HepG2 (cell line): Measurements from ENCODE around the gene ZSCAN1.

Experiments used
- HOXA7 ChIP-seq: sonication (generic); formaldehyde crosslinking; IDR thresholded peaks from 2 replicates; pipeline ENCODE4 v1.8.1; 2022; ENCODE audit warnings: mild to moderate bottlenecking, missing genetic modification reagents, moderate library complexity
- NCOR1 ChIP-seq: fragments of 200-600 bp; sonication (generic); IDR thresholded peaks from 2 replicates; pipeline ENCODE4 v1.7.0; 2017; ENCODE audit warnings: antibody characterized with exemption, low read length, borderline replicate concordance
- POLR2A ChIP-seq, 2 experiments: IDR thresholded peaks; 2 replicates each; pipeline ENCODE4 v1.6.1; 2011; ENCODE audit warnings: low read depth in 2 of 2, low read length in 2 of 2, mild to moderate bottlenecking in 1 of 2, moderate library complexity in 1 of 2; ENCODE audit not compliant: insufficient read depth in 1 of 2
- TAF15 ChIP-seq: fragments of 200-400 bp; formaldehyde crosslinking; IDR thresholded peaks from one replicate; pipeline ENCODE4 v1.6.1; 2018; ENCODE audit warnings: mild to moderate bottlenecking, low read depth, low read length; ENCODE audit not compliant: poor library complexity, severe bottlenecking
- ZNF138 ChIP-seq: sonication (generic); formaldehyde crosslinking; IDR thresholded peaks from 2 replicates; pipeline ENCODE4 v1.5.0; 2020; ENCODE audit warnings: mild to moderate bottlenecking, low read depth, missing genetic modification reagents

DNA sequence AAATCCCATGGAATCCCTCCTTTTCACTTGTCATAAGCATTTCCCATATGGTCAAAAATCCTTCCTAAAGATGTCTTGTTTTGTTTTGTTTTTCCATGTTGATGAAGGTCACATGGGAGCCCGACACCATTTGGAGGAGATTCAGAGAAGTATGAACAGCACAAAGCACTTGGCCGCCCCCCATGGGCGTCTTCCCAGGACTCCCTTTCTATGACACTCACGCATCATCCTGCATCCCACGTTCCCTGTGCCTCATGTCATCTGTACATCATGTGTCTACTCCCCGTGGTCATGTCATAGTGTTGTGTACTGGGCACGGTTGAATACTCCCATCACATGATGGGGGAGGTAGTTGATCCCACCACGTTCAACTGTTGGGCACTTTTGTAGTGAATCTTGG lies 2.0 kb downstream of the ZSCAN1 start:
- TF ChIP-seq NCOR1, result no peak
- TF ChIP-seq TAF15, result no peak
- no peak for TF ChIP-seq ZNF138 (CRISPR knock-in tag)
- TF ChIP-seq POLR2A (IDR thresholded peaks at IDR 0.05; ENCODE audit: insufficient read depth in 1 of 2, low read depth in 2 of 2, low read length in 2 of 2), result no peak
- no peak for TF ChIP-seq HOXA7 (CRISPR knock-in tag)
